ENCODE data around the gene PPP6R3.

DNA sequence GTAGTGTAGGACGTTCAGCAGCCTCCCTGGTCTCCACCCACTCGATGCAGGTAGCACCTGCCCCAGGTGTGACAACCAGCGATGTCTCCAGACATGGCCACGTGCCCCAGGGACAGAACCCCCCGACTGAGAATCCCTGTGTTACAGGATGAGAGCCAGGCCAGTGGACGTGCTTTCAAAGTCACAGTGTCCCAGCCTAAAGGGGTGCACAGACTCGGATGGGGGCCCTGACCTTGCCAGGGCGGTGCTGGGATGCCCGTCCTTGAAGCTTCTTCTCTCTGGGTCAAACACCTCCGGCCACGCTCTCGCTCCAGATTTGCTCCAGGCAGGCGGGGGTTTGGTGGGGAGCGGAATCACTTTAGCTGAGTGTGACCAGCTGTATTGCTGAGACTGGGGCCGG lies 200.5 kb downstream of the PPP6R3 start:
- TF ChIP-seq CTCF (conservative IDR thresholded peaks at IDR 0.05 in 1 of 2, IDR thresholded peaks at IDR 0.05 in 1 of 2; ENCODE audit: extremely low read depth in 1 of 2, insufficient read depth in 1 of 2, low read depth in 1 of 2, low read length in 2 of 2) (no peak), EZH2 (IDR thresholded peaks at IDR 0.05; ENCODE audit: borderline replicate concordance, low read length) (no peak)
